Measurements from ENCODE around the gene HEATR5B.

DNA sequence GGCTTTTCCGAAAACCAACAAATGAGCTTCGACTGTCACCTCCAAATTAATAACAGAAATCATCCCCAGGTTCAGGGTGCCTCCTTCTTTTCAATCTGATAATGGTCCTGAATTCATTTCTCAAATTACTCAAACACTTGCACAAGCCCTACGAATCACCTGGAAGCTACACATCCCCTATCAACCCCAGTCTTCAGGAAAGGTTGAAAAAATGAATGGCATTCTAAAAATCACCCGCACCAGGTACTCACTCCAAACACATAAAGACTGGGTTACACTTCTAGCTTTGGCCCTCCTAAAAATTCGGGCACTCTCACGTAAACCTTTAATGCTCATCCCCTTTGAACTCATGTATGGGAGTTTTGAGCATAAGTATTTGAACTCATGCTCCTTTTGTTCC is 48.7 kb upstream of the HEATR5B start:
- TF ChIP-seq CTCF (conservative IDR thresholded peaks at IDR 0.05 in 1 of 2, IDR thresholded peaks at IDR 0.05 in 1 of 2; ENCODE audit: low read depth in 1 of 2, low read length in 2 of 2) (no peak), EZH2 (IDR thresholded peaks at IDR 0.05; ENCODE audit: low read length, missing control alignments) (no peak)
